H1 (cell line): Measurements from ENCODE around the gene DENND1A. TPM values are rescaled to one million over a fixed set of nuclear protein-coding genes. Genes with fewer than 3 reads are reported as not detected.

Experiments used
- ATF2 ChIP-seq: IDR thresholded peaks from 2 replicates; pipeline ENCODE4 v1.6.1; 2012; ENCODE audit warnings: low read length, inconsistent platforms
- CTCF ChIP-seq, 3 experiments: IDR thresholded peaks; 1 replicate in 2 of 3; 2 replicates in 1 of 3; pipeline versions ENCODE4 v1.5.1 to v1.6.1; 2011; ENCODE audit warnings: low read length in 3 of 3, mild to moderate bottlenecking in 3 of 3, inconsistent platforms in 2 of 3, low read depth in 1 of 3, moderate library complexity in 1 of 3; ENCODE audit not compliant: insufficient read depth in 1 of 3; ENCODE audit errors: control extremely low read depth in 1 of 3
- GABPA ChIP-seq: IDR thresholded peaks from 2 replicates; pipeline ENCODE4 v1.6.1; 2011; ENCODE audit warnings: mild to moderate bottlenecking, low read length, moderate library complexity, borderline replicate concordance; ENCODE audit not compliant: insufficient read depth
- SIRT6 ChIP-seq: IDR thresholded peaks from one replicate; pipeline ENCODE4 v1.7.1; 2012; ENCODE audit warnings: low read length, inconsistent platforms
- TBP ChIP-seq: IDR thresholded peaks from 2 replicates; pipeline ENCODE4 v1.6.1; 2011; ENCODE audit warnings: low read depth, low read length, improper control_type of control experiment
- polyA plus RNA-seq, 7 experiments: library from polyadenylated mRNA; depleted of rRNA in 3 of 7; stranded (reverse) in 5 of 7; unstranded in 2 of 7; fragments of >200 nt in 5 of 7; fragments of 200-250 nt in 2 of 7; gene quantifications; 1 replicate in 5 of 7; 2 replicates in 1 of 7; 4 replicates in 1 of 7; pipeline versions ENCODE4 v1.2.1 to v1.2.3, GENCODE V29; 2011 to 2013; ENCODE audit warnings: missing spikeins in 2 of 7, mixed read lengths in 2 of 7
- total RNA-seq: library from RNA; stranded (reverse); fragmentation: NEBNext Ultra II Directional; extraction: Animal tissue kit (Norgen Biotek cat#: 25700); gene quantifications from 2 replicates; pipeline ENCODE4 v1.2.1, GENCODE V29; 2021

DENND1A gene
- total and polyA plus RNA-seq, 2 of the 8 experiments (the other 6 are each of a cell fraction or from before 2014, with no cell fraction given), result 24.1 to 26.4 TPM

- TF ChIP-seq CTCF (IDR thresholded peaks at IDR 0.05; ENCODE audit: control extremely low read depth in 1 of 3, insufficient read depth in 1 of 3, low read depth in 1 of 3, low read length in 3 of 3) (no peak), ATF2 (no peak), GABPA (no peak), TBP (no peak), SIRT6 (no peak)
These were observed 325.1 kb downstream of the DENND1A start (continued) for GRCh38 chr9:123604861-123605260.
